ENCODE measurements around the gene MTA1.

The MTA1 gene

DNA sequence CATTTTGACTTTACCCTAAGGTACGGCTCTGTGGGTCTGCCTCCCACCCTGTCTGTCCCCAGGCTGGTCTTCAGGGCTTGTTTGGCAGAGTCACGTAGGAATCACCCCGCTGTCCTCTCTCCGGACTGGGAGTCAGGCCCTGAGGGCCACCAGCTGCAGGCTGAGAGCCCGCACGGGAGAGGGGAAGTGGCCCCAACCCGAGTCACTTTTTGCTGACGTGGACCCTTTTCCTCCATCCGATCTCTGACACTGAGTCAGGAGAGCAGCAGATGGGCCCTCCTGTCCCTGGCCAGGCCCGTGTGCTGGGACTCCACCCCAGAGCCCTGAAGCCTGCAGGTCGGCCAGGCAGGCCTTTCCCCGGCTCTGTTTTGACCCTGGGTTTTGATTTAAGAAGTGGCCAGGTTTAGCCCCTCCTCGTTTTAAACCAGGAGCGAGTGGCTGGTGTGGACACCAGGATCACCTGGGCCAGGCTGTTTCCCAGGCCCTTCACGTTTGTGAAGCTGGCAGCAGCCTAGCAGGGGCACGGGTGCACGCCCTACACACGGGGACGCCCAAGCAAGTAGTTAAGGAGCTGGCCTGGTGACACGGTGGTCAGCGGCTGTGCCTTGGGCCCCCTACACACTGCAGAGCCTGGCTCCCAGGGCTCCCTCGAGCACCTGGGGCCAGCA lies 33.8 kb upstream of the MTA1 start:
- no peak for DNase-seq (ENCODE audit: low read depth, low spot score)
- no peak overlapping the region for H3K4me3 ChIP-seq (ENCODE audit: low read length)

DNA sequence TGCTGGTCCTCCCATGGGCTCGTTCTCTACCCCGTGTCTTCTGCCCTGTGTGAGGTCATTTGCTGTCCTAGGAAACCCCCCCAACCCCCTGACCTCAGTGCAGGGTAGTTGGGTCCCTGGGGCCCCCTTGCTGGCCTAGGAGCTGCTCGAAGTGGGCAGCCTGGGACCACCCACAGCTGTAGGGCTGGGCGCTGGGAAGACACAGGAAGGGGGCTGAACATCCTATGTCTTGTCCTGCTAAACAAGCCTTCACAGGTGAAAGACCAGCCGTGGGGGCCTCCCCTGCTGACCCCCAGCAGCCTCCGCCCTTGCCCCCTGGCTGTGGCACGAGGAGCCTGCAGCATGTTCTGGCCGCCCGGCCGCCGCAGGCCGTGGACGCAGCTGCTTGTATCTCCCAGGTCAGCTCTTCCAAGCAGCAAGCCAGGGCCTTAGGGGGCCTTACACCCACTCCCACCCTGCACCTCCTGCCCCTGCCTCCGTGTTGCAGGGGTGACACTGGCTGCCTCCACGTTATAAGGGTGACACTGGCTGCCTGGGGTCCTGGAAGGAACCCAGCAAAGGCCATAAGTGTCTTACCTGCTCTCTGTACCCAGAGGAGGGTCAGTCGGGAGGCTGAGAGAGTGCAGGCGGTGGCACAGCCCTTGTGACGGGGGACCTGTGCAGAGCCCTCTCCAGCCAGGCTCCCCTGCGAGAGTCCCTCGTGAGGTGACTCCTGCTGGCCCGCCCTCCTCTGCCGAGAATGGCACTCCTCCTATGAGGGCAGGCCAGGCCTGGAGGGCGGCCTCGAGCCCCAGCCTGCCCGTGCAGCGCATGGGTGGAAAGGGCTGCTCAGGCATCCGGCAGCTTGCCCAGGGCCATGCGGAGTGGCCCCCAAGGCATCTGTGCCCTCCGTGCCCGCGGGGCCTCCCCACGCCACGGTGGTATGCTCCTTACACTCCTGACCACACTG lies 32.8 kb upstream of the MTA1 start:
- DNase-seq (ENCODE audit: low read depth, low spot score) = no peak

DNA sequence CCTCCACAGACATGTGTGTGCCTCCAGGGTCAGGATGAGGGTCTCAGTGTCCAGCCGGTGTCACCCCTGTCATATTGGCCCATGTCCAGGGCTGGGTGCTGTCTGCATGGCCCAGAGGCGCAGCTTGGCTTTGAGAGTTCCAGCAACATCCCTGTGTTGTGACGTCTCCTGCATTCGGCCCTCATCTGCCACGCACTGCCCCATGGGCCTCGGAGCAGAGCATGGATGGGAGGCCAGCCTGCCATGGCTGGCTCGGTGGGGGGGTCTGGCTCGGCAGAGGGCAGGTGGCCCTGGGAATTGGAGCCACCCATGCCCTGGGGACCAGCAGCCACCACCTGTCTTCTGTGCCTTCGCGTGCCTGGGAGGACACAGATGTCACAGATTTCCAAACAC lies 32.1 kb upstream of the MTA1 start:
- no peak overlapping the region for H3K4me3 ChIP-seq (ENCODE audit: low read length)
- DNase-seq (ENCODE audit: low read depth, low spot score) = no peak

More for the DNA sequence above, 32.8 kb upstream of the MTA1 start:
- H3K4me3 ChIP-seq (ENCODE audit: low read length) = no peak overlapping the region

DNA sequence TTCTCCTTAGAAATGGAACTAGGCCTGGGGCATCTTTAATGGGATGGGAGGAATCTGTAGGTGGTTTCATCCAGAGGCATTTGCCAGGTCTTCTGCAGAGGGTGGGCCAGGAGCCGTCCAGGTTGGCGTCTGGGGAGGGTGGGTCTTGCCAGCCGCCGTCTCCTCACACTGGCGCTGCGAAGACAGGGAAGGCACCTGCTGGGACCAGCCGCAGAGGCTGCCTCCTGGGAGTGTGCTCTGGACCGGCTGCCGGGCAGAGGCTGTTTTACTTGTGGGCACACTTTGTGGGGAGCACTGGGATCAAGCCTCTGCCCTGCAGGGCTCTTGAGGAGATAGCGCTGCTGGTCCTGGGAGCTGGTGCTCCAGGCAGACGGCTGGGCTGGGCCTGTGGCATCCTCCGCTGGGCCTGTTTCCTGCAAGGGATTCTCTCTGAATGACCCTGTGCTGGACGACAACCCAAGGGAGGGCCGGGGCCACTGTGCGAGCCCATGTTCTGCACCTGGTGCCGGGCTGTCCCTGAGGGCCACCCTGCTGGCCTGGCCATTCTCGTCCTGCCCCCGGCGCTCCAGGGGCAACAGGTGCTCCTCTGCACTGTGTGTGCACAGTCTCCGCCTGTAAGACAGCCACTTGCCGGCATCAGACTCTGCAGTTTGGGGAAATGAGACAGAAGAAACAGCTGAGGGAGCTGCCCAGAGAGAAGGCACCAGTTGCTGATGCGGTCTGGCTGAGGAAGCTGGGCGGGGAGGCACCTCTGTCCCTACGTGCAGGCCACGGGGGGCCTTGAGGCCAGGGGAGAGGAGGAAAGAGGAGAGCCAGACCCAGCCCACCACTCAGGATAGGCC lies 31.3 kb upstream of the MTA1 start:
- DNase-seq (ENCODE audit: low read depth, low spot score) = no peak
- H3K4me3 ChIP-seq (ENCODE audit: low read length) = no peak overlapping the region

DNA sequence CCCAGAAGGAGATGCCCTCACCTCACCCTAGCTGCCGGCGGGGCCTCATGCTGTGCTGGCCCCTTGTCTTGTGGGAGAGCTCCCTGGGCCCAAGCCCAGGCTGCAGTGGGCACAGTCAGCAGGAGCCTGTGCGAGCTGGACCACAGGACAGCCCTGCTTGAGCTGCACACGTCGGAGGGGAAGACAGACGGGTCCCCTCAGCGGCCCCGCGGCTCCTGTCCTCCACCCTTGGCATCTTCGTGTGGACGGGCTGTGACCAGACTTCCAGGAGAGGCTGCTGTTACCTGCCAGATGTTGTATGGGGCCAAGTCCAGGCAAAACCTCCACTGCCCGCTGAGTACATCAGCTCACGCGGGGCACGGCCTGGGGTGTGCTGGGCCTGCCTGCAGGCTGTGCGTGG lies 30.7 kb upstream of the MTA1 start:
- DNase-seq (ENCODE audit: low read depth, low spot score) = no peak
- no peak overlapping the region for H3K4me3 ChIP-seq (ENCODE audit: low read length)

DNA sequence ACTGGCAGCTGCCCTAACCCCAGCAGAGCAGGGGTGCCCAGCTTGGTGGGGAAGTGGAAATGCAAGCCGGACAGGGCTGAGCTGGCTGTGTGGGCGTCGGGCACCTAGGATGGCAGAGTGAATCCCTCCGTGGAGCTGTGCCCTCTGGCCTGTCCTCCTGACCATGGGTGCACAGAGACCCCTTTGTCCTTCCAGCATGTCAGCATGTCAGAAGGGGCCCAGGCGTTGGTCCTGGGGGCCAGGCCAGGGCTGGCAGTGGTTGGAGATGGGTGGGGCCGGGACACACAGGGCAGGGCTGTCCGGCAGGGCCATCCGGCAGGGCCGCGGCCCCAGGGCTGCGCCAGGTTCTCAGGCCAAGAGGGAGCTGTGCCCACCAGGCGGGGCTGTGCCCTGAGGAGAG lies 30.1 kb upstream of the MTA1 start:
- DNase-seq (ENCODE audit: low read depth, low spot score) = no peak
- no peak overlapping the region for H3K4me3 ChIP-seq (ENCODE audit: low read length)

DNA sequence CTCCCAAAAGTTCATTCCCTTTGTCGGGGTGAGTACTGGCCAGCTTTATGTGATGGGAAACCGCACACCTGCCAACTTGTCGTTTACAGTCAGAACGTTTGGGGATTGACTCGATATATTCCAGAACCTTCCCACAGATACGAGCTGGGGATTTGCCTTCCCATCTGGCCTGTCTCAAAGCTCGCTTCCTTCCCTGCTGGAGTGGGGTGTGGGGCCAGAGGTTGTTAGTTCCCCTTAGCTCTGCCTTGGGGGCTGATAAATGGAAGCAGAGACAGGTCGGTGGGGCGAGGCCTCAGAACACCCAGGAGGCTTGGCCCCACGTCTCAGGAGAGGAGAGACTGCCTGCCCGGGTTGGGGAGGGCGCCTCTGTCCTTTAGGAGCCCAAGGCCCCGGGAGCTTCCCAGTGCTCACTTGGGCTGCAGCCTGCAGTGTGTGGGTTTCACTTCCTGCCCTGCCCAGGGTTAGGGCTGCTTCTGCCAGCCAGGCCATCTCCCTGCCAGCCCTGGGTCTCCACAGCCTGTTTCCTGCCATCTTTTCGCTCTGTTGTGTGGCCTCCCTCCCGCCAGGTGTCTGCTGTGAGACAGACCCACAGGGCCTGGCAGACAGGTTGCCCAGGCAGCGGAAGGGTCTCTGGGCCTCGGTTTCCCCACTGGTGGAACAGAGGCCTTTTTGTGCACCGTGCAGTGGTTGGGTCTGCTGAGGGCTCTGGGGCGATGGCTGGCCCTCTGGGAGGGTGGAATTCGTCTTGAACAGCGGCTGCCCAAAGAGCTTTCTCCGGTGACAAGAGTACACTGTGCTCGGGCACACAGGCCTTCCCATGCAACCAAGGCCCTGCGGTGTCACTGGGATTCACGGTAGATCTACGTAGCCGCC lies 29.4 kb upstream of the MTA1 start:
- DNase-seq (ENCODE audit: low read depth, low spot score) = peak; percentile 19
- no peak overlapping the region for H3K4me3 ChIP-seq (ENCODE audit: low read length)

DNA sequence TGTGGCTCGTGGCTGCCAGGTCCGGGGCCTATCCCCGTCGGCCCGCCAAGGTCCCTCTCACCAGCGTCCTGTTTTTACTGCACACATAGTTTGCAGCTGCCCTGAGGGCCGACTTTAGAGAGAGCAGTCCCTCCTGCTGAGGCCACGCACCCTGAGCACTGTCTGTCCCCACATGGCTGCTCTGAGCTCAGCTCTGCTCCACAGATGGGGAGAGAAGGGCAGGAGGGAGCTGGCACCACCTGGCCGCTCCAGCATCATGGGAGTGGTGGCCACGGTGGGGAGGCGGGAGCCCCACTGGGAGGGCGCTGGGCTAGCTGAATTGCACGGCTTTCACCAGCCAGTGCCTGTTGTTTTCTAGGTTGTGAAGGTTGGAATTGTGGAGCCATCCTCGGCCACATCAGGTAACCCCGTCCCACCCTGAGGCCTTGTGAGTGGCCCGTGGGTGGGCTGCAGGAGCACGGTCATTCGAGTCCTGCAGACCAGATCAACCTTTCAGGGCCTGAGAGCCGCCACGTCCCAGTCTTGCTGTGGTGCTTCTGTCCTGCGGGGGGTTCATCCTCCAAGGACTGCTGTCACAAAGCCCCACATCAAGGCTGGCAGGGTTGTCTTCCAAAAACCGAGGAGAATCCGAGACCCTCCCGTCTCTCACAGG lies 28.7 kb upstream of the MTA1 start:
- no peak for DNase-seq (ENCODE audit: low read depth, low spot score)
- no peak overlapping the region for H3K4me3 ChIP-seq (ENCODE audit: low read length)

DNA sequence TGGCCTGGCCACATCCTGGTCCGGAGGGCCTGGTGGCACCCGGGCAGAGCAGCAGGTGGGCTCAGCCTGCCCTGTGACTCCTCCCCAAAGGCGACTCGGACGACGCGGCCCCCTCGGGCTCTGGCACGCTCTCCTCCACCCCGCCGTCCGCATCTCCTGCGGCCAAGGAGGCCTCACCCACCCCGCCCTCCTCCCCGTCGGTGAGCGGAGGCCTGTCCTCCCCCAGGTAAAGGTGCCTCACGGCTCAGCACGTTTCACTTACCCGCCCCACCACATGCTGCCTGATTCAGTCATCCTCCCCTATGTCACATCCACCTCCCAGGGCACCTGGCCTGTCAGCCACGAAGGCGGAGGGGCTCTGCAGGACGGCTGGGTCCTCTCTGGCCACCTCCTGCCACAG lies 28.1 kb upstream of the MTA1 start:
- H3K4me3 ChIP-seq (ENCODE audit: low read length) = no peak overlapping the region
- DNase-seq (ENCODE audit: low read depth, low spot score) = no peak

DNA sequence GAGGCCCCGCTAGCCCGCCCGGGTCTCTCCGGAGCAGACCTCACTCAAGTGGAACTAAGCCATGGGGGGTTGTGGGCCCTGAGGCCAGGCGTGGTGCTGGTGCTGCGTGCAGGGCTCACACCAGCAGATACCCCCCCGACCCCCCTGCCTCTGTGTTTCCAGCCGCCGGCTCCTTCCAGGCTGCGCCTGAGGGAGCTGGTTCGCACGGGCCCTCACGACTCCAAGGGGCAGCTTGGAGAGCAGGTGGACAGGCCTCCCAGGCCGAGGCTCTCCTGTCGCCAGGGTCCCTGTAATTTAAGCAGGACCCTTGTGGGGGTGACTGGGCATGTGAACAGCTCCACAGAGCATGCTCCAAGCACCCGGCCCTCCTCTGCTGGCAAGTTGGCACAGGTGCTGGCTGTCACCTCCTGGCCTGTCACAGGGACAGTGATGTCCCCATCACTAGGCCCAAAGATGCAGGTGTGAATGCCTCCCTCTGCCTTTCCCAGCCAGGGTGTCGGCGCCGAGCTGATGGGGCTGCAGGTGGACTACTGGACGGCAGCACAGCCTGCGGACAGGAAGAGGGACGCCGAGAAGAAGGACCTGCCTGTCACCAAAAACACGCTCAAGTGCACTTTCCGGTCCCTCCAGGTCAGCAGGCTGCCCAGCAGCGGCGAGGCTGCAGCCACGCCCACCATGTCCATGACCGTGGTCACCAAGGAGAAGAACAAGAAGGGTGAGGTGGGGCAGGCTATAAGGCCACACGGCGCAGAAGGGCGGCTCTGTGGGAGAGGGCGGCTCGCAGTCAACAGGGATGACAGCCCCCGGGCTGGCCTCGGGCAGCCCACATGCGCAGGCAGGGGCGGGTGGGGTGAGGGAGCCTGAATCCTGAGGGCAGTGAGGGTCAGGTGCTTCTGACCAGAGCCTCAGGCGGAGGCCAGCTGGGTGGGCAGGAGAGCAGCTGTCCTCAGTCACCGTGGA lies 27.2 kb upstream of the MTA1 start:
- no peak overlapping the region for H3K4me3 ChIP-seq (ENCODE audit: low read length)
- no peak for DNase-seq (ENCODE audit: low read depth, low spot score)

DNA sequence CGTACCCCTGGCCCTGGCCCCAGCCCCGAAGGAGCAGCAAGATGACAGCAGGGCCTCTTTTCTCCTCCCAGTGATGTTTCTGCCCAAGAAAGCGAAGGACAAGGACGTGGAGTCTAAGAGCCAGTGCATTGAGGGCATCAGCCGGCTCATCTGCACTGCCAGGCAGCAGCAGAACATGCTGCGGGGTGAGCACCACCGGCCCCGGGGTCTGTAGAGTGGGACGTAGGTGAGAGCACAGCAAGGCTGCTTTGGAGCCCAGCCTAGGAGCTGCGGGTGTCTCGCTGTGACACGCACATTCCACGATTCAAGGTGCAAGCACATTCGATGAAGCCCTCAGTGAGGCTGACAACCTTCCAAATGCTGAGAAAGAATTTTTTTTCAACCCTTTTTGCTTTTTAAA lies 26.5 kb upstream of the MTA1 start:
- no peak for DNase-seq (ENCODE audit: low read depth, low spot score)

DNA sequence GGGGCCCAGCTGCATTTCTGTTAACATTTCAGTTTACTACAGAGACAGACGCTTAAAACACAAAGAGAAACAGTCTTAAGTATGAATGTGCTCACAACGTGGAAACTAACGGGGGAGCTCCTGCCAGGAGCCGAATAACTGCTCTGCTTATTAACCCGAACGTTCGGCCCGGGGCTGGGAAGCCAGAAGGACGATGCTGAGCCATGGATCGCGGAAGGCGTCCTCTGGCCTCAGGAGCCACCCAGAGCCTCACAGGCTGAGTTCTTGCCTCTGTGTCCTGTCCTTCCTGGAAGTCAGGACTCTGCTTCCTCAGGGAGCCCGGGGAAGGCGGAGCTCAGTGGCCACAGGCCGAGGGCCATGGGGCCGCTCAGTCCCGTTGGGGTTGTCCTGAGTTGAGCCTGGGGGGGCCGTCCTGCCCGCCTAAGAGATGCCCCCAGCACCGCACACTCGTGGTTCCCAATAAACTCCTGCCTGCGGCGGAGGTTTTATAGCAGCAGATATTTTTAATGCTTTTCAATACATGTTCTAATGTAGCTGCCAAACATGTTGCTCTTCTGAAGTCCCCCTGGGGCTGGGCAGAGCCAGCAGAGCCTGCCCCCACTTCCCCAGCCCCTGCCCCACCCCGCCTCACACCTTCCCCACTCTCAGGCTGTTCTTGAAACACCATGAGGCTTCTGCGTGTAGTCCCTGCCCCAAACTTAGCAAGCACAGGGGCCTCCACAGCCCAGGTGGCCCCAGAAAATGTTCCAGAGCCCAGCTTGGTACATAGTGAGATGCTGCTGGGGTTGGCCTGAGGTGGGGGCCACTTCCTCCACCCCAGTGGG lies 24.7 kb upstream of the MTA1 start:
- DNase-seq (ENCODE audit: low read depth, low spot score) = no peak
- H3K4me3 ChIP-seq (ENCODE audit: low read length) = no peak overlapping the region

More for the DNA sequence above, 26.5 kb upstream of the MTA1 start:
- H3K4me3 ChIP-seq (ENCODE audit: low read length) = no peak overlapping the region

DNA sequence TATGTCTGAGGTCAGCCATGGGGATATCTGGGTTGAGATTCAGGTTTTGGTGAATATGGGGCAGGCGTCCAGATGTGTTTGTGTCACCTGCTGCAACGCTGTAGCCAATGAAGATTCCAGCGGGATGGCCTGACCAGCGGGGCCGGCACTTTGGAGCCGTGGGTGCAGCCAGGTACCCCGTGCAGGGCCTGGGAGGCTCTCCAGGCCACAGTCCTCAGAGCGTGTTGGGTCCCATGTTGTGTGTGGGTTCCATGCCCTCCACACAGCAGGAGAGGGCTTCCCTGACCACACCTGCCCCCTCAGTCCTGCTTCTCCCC lies 24.1 kb upstream of the MTA1 start:
- DNase-seq (ENCODE audit: low read depth, low spot score) = no peak
- no peak overlapping the region for H3K4me3 ChIP-seq (ENCODE audit: low read length)

DNA sequence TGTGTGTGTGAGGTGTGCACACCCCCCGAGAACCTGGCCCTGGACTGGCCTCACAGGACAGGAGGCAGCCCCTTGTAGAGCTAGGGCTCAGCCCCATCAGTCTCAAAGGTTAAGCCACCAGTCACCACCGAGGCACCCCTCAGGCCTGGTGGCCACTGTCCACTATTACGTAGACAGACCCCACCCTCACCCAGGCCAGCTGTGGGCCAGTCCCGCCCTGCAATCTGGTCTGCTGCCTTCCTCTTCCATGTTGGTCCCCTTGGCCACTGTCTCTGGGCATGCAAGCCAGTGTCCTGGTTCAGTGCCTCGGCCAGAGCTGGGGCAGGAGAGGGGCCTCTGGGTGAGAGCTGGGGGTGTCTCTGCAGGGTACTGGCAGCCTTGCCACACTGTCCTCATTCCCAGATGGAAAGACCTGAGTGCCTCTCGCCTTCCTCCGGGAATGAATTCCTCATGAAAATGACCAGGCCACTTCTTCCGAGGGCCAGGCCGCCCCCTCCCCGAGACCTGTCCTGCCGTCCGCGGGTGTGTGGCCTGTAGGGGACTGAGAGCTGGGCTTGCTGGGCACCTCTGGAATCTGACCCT lies 22.2 kb upstream of the MTA1 start:
- H3K4me3 ChIP-seq (ENCODE audit: low read length) = peak overlapping the region; percentile 91
- DNase-seq (ENCODE audit: low read depth, low spot score) = no peak

DNA sequence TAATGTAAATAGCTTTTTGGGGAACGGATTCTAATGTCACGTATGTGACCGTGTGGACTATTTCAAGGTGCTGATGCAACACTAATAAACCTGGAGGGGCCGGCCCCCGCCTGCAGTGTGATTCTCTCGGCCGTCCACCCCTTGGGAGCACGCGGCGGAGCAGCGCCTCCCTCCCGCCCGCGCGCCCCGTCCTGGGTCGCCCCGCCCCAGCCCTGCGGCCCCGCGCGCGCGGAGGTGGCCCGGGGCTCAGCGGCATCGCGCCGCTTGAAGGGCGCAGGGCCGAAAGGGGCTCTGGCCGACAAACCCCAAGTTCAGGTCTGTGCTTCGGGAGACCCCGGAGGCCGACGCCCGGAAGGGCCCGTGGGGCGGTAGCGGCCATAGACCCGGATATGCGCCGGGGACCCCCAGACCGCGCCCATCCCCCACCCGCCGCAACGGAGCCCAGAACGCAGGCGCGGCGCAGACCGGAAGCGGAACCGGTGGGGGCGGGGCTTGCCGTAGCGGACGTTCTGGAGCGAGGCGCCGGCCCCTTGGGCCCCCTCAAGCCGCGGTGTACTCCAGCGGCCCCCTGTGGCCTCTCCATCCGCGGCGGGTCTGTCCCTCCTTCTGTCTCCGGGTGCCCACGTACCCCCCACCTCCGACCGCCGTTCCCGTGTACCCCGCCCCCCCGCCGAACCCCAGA lies 21.4 kb upstream of the MTA1 start, which contains the start of gene TEX22:
TSS of gene TEX22 (plus strand) at position 495 of the 682 bp plus-strand sequence. CDS start 803 bp downstream, outside the sequence.
- H3K4me3 ChIP-seq (ENCODE audit: low read length) = peak within 1 kb of the TSS; percentile 91
- DNase-seq (ENCODE audit: low read depth, low spot score) = peak; percentile 72
